Measurements from ENCODE around the gene PRKAA2. TPM values are rescaled to one million over a fixed set of nuclear protein-coding genes. Genes with fewer than 3 reads are reported as not detected.
A peak's percentile ranks its signal among the peaks of the same experiment; 100 is the strongest.
"Not testable (repeated sequence)": the region's sequence is repeated elsewhere in the genome, so short reads cannot be mapped to it uniquely, and the experiment has no call there.

PRKAA2 gene
- total RNA-seq: 77.2 TPM
- long read RNA-seq, full-length matches to known transcripts: 32 of 76 reads
- long read RNA-seq, partial matches to known transcripts: 35 of 76 reads
- long read RNA-seq, other reads (novel, unspliced or antisense): 9 of 76 reads

DNA sequence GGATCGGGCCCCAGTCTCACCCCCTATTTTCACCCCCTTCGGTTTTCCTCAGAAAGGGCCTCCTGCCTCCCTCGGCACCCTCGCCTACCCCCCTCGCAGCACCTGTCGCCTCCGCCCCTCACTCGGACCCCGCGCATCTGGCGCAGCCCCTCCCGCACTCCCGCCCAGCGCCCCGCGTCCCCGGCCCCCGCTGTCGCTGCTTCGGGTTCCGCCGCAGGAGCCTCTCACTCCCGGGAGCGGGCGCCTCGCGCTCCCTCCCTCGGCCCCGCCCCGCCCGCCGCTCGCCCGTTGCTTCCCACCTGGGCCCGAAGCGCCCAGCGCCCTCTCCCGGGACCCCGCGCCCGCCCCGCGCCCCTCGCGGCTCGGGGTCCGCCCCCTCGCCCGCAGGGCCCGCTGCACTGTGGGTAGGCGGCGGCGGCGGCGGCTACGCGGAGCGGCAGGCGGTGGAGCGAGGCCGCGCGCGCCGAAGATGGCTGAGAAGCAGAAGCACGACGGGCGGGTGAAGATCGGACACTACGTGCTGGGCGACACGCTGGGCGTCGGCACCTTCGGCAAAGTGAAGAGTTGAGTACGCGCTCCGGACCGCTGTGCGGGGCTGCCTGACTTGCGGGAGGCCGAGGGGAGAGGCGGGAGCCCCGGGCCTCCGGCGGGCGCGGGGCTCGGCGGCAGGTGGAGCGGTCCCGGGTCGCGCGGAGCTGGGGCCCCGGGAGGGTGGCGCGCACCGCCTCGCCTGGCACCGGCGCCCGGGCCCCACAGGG lies at the start of gene PRKAA2:
TSS of gene PRKAA2 (plus strand) at position 396 of the 758 bp plus-strand sequence. CDS start at position 470, 74 bp downstream.
- DNase-seq: peak; percentile 63
- peak; percentile 86 for ATAC-seq (ENCODE audit: poor library complexity)
- intact Hi-C loops (cut with DNase I): loop anchor here (10.0 kb wide), 1 partner anchor 60 kb away; no protein-coding TSS in a partner anchor

DNA sequence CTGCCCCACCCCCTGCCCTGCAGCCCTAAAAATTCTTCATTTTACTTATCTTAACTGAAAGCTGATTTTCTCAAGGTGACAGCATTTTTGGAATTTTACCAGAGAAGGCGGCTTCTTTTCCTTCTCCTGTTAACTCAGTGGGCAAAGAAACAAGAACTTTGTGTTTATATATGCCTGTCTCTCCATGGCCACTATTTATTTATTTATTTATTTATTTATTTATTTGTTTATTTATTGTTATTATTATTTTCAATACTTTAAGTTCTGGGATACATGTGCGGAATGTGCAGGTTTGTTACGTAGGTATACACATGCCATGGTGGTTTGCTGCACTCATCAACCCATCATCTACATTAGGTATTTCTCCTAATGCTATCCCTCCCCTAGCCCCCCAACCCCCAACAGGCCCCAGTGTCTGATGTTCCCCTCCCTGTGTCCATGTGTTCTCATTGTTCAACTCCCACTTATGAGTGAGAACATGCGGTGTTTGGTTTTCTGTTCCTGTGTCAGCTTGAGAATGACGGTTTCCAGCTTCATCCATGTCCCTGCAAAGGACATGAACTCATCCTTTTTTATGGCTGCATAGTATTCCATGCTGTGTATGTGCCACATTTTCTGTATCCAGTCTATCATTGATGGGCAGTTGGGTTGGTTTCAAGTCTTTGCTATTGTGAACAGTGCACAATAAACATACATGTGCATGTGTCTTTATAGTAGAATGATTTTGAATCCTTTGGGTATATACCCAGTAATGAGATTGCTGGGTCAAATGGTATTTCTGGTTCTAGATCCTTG lies 49.5 kb upstream of the PRKAA2 start:
- DNase-seq; ATAC-seq (ENCODE audit: poor library complexity); intact Hi-C loops (cut with DNase I): not testable (repeated sequence)

DNA sequence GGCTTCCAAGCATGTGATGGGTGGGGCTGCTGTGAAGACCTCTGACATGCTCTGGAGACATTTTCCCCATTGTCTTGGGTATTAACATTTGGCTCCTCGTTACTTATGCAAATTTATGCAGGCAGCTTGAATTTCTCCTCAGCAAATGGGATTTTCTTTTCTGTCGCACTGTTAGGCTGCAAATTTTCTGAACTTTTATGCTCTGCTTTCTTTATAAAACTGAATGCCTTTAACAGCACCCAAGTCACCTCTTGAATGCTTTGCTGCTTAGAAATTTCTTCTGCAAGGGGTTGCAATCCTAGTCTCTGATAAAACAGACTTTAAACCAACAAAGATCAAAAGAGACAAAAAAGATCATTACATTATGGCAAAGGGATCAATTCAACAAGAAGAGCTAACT lies 35.0 kb upstream of the PRKAA2 start:
- DNase-seq; ATAC-seq (ENCODE audit: poor library complexity); intact Hi-C loops (cut with DNase I): not testable (repeated sequence)

DNA sequence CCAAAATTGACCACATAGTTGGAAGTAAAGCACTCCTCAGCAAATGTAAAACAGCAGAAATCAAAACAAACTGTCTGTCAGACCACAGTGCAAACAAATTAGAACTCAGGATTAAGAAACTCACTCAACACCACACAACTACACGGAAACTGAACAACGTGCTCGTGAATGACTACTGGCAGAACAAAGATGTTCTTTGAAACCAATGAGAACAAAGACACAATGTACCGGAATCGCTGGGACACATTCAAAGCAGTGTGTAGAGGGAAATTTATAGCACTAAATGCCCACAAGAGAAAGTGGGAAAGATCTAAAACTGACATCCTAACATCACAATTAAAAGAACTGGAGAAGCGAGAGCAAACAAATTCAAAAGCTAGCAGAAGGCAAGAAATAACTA lies 34.3 kb upstream of the PRKAA2 start:
- DNase-seq; ATAC-seq (ENCODE audit: poor library complexity); intact Hi-C loops (cut with DNase I): not testable (repeated sequence)

DNA sequence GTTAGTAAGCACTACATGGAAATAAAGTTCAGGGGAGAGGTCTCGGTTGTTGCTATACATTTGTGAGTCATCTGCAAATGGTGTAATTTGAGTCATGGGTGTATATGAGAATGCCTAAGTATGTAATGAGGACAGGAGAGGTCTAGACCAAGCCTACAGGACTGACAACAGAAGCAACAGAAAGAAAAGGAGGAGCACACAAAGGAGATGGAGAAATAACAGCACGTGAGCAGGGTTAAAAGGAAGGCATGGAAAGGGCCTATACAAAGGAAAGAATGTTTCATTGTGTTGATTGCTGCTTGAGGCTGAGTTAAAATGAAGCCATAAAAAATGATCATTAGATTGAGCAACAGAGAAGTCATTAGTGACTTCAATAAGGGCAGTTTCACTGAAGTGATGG lies 28.0 kb upstream of the PRKAA2 start:
- ATAC-seq (ENCODE audit: poor library complexity) (no peak), DNase-seq (no peak)
- intact Hi-C loops (cut with DNase I): no loop called here

DNA sequence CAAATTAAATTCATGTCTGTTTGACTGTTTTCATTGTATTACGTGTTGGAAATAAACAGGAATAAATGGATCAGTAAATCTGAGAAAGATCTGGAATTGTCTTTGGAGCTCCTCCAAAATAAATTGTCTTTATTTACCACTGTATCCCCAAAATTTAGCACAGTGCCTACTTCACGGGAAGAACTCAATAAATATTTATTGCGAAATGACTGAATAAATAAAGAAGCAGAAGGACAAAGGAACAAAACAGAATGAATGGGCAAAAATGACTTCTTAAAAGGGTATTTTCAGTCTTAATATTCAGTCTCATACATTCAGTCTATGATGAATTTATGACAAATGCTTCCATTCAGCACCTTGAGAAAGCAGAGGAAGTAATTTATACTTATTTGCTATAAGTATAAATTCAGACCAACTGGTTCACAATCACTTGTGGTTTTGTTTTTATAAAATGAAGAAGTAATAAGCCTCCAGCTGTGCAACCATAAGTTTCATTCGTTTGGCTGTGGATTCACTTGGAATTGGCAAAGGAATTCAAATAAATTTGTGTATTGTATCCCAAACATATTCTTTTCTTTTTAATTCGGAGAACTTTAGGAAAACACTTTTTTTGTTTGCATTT lies 19.2 kb upstream of the PRKAA2 start:
- intact Hi-C loops (cut with DNase I): no loop called here
- ATAC-seq (ENCODE audit: poor library complexity) (no peak), DNase-seq (no peak)

DNA sequence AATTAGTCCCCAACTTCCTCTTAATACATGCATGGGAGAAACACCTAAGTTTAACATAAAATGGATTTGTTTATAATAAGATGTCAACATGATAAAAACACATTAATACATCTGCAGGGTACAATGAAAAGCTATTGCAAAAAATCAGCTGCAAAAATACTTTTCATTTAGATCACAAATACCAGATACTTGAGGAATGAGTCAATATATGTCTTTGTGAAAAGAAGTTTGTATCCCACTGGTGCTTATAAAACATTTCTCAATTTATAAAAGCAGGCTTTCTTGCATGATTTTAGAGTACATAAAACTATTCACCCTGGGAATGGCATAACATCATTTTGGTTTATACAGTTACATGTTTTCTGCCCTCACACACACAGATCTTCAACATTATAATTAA lies 18.6 kb upstream of the PRKAA2 start:
- ATAC-seq (ENCODE audit: poor library complexity) (no peak), DNase-seq (no peak)
- intact Hi-C loops (cut with DNase I): no loop called here

DNA sequence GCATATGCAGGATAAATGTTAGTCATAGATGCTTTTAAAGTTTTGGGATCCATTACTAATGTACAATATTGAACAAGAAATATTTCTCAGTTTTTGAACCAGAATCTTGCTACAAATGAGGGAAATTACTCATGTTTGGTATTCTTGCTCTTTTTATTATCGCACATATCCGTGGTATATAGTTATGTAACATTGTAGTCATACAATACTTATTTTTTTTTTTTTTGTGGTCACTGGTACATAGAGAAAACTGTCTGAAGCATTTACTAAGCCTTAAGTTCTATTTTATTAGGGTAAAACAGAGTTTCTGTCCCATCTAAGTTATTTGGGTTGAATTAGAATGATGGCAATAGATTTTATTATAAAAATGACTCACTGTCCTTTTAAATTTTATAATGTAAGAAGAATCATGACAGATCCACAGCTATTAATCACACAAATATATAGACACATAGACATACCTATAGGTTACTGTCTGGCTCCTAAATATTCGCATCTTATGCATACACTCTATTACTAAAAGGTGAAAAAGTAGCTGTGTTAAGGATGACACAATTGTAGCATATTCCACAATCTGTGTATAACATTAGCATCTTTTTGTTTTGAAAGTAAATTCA lies 18.0 kb upstream of the PRKAA2 start:
- intact Hi-C loops (cut with DNase I): no loop called here
- no peak for ATAC-seq (ENCODE audit: poor library complexity)

DNA sequence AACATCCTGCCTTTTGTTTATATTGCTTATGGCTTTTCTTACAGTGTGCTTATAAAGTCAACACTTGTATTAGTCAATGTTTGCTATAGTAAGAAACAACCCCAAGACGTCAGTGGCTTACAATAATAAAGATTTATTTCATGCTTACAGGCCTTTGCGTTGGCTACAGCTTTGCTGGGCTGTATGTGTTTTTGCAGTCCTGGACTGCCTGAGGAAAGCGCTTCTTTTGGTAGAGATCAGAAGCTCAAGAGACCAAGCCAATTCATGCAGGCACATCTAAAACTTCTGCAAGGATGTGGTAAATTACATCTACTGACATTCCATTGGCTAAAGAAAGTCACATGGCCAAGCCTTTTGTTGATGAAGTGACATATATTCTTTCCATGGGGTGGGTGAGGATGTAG lies 17.5 kb upstream of the PRKAA2 start:
- ATAC-seq (ENCODE audit: poor library complexity): no peak
- intact Hi-C loops (cut with DNase I): no loop called here
- DNase-seq: no peak

More for the DNA sequence above, 18.0 kb upstream of the PRKAA2 start:
- DNase-seq: no peak

DNA sequence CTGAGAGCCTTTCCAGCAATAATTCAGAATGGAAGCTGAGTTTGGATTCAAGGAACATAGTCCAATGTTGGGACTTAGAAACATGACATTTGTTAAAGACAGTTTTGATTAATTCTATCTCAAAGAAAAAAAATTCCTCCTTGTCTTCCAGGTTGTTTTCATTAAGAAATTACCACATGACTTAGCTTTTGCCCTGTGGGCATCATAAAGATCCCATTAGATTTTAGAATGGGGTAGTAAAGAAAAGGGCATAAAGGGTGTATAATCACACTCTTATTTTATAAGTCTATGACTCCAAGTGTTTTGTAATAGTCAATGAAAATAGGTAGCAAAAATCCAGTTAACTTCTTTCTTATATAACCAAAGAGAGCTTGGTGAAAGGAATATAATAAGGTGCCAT lies 14.3 kb upstream of the PRKAA2 start:
- DNase-seq (no peak), ATAC-seq (ENCODE audit: poor library complexity) (no peak)
- intact Hi-C loops (cut with DNase I): no loop called here

DNA sequence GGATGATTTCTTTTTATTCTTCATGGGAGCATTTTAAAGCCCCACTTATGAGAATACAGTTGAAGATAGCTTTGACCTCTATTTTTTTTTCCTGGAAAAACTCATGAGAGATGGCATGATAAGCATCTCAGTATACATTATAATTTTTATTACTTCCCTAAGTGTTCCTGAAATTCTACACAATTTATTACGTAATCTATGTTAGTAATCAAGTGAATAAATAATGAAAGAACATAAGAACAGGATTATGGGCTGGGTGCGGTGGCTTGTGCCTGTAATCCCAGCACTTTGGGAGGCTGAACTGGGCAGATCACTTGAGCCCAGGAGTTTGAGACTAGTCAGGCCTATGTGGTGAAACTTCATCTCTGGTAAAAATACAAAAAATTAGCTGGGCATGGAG lies 13.2 kb upstream of the PRKAA2 start:
- intact Hi-C loops (cut with DNase I): no loop called here
- no peak for ATAC-seq (ENCODE audit: poor library complexity)

DNA sequence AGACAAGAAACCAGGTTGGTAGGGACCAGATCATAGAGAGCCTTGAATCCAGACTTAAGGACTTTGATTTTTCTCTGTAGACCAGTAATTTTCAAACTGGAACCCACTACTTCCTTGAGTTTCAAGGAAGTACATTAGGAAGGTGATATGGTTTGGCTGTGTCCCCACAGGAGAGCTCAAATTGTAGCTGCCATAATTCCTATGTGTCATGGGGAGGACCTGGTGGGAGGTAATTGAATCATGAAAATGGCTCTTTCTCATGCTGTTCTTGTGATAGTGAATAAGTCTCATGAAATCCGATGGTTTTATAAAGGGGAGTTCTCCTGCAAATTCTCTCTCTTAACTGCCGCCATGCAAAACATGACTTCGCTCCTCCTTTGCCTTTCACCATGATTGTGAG lies 10.1 kb upstream of the PRKAA2 start:
- DNase-seq: no peak
- no peak for ATAC-seq (ENCODE audit: poor library complexity)
- intact Hi-C loops (cut with DNase I): no loop called here

More for the DNA sequence above, 13.2 kb upstream of the PRKAA2 start:
- DNase-seq: no peak

DNA sequence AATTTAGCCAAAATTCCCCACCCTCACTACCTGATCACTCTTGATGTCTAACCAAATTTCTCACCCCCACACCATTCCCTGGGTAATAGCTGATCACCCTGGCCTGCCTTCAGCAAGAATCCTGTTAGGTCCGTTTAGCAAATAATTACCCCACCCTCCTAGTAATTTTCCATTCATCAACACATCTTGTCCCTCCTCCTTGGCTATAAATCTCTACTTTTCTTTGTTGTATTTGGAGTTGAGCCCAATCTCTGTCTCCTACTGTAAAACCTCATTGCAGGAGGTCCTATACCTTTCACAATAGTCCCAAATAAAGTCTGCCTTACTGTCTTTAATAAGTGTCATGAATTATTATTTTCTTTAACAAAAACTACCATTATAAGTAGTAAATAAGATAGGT lies 6.9 kb upstream of the PRKAA2 start:
- ATAC-seq (ENCODE audit: poor library complexity) (no peak), DNase-seq (no peak)
- intact Hi-C loops (cut with DNase I): no loop called here

DNA sequence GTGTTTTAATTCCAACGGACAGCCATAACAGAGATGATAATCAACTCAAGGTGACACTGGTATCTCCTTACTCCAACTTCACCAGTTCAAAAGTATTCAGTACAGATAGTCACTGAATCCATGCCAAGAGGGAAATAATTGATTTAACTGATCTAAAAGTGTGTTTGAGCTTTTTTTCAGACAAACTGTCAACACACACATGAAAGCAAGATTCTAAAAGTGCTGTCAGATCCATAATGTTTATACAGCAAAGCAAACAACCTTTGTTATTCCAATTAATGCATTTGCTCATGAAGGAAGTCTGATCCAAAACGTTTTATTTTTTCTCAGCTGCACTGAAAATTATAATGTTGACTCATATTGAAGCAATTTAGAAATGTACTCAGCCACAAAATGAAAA lies 5.9 kb upstream of the PRKAA2 start:
- no peak for DNase-seq
- intact Hi-C loops (cut with DNase I): no loop called here
- no peak for ATAC-seq (ENCODE audit: poor library complexity)

DNA sequence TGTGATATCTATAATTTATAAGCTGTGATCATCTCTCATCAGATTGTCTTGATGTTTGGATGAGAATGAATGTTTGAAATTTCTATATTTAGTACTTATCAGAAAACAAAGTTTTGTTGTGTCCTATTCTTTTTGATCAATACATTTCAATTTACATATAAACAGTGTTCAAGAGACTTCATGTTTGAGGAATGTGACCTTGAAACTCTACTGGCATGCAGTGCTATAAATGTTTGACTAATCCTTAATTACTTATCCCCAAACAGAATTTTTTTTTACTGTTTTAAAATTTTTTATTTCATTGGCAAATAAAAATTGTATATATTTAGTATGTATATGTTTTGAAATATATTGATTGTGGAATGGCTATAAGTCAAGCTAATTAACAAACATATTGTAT lies 1.5 kb upstream of the PRKAA2 start:
- ATAC-seq (ENCODE audit: poor library complexity) (no peak), DNase-seq (no peak)
- intact Hi-C loops (cut with DNase I): loop anchor here (10.0 kb wide), 1 partner anchor 61 kb away; no protein-coding TSS in a partner anchor

DNA sequence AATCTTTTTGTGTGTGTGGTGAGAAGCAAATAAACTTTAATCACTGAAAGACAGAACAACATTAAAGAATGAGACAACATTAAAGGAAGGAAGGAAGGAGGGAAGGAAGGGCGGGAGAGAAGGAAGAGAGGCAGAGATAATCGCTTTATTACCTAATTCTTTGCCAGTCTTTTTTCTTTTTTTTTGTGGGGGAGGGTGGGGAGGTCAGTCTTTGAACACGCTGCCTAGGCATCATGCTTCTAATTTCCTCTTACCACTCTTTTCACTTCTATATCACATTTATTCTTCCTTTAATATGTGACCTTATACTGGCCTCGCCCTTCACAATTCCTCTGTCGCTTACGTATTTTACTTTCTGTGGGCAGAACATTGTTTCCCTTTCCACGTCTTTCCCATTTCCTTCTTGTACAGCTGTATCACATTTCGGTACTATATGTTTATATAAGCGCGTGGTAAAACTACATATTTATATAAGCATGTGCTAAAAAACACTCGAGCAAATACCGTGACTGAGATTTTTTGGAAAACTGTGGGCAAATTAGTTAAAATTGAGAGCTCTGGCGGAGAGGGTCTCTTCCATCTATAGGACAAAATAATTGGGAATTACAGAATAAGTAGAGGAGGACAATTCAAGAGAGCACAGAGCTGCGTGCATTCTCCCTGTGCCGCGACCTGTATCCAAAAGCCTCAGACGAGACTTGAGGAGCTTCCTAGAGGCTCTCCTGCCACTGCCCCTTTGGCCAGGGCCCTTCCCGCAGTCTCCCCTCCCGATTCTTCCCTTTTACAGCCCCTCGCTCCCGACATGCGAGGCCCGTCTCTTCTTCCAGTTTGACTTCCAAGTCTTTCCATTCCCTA lies 823 bp upstream of the PRKAA2 start:
- intact Hi-C loops (cut with DNase I): loop anchor here (10.0 kb wide), 1 partner anchor 61 kb away; no protein-coding TSS in a partner anchor
- peak; percentile 42 for ATAC-seq (ENCODE audit: poor library complexity)

DNA sequence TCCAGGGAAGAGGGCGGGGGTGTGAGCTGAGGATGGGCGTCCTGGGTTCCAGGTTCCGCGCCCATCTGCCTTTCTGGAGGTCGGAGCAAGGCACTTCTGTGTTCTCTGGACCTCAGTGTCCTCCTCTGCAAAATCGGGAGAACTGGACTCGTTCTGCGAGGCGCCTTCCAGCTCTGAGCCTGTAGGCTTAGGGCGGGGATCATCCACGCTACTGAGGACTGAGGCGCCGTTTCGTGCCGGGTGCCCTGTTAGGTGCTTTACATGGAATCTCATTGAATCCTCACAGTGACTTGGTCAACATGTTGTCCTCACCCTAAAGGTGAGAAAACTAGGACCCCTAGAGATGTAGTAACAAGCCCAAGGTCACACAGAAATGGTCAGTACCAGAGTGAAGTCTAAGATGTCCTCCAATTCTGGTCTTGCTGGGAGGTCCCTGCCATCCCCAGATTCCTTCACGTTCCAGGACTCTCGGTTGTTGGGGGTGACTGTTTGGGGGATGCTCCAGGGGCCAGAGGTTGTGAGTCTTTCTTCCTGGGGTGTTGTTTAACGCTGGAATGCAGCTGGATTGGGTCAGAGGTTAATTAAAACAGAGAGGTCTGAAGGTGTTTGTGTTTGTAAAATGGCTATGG lies 677 bp downstream of the PRKAA2 start:
- intact Hi-C loops (cut with DNase I): loop anchor here (10.0 kb wide), 1 partner anchor 59 kb away; no protein-coding TSS in a partner anchor
- ATAC-seq (ENCODE audit: poor library complexity): peak; percentile 42
- DNase-seq: peak; percentile 46

More for the DNA sequence above, 823 bp upstream of the PRKAA2 start:
- no peak for DNase-seq
